ENCODE data around the gene CNBD2. TPM values are rescaled to one million over a fixed set of nuclear protein-coding genes. Genes with fewer than 3 reads are reported as not detected.

Gene CNBD2
- total RNA-seq, 1 experiment from 2014 or later, result 5.0 TPM

- Mint-ChIP-seq H3K4me1 (ENCODE audit: low read depth, unreplicated experiment) (peaks cover 6% of the 10 kb centered on the region), H3K4me3 (ENCODE audit: low read depth, unreplicated experiment) (no peak overlapping the region), H3K27ac (ENCODE audit: unreplicated experiment) (no peak overlapping the region), H3K9me3 (ENCODE audit: low read depth, unreplicated experiment) (no peaks in the 10 kb centered on the region), H3K36me3 (ENCODE audit: insufficient read depth, unreplicated experiment) (no peaks in the 10 kb centered on the region), H3K27me3 (ENCODE audit: unreplicated experiment) (no peaks in the 10 kb centered on the region)
- no peak for DNase-seq
- intact Hi-C loops (cut with micrococcal nuclease; ENCODE audit: unreplicated experiment), result no loop called here
- BruUV-seq (replicated peaks), result no TSS peak
- TF ChIP-seq, protein P1, sequence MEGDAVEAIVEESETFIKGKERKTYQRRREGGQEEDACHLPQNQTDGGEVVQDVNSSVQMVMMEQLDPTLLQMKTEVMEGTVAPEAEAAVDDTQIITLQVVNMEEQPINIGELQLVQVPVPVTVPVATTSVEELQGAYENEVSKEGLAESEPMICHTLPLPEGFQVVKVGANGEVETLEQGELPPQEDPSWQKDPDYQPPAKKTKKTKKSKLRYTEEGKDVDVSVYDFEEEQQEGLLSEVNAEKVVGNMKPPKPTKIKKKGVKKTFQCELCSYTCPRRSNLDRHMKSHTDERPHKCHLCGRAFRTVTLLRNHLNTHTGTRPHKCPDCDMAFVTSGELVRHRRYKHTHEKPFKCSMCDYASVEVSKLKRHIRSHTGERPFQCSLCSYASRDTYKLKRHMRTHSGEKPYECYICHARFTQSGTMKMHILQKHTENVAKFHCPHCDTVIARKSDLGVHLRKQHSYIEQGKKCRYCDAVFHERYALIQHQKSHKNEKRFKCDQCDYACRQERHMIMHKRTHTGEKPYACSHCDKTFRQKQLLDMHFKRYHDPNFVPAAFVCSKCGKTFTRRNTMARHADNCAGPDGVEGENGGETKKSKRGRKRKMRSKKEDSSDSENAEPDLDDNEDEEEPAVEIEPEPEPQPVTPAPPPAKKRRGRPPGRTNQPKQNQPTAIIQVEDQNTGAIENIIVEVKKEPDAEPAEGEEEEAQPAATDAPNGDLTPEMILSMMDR (IDR thresholded peaks at IDR 0.05; ENCODE audit: unreplicated experiment), result no peak
- CTCF ChIA-PET, result interaction anchor here (0.7 kb wide), 1 partner anchor 170 kb away, joined by 3 read pairs; no protein-coding TSS in a partner anchor
These were observed 5.9 kb downstream of the CNBD2 start for GRCh38 chr20:35974256-35974655.

DNA sequence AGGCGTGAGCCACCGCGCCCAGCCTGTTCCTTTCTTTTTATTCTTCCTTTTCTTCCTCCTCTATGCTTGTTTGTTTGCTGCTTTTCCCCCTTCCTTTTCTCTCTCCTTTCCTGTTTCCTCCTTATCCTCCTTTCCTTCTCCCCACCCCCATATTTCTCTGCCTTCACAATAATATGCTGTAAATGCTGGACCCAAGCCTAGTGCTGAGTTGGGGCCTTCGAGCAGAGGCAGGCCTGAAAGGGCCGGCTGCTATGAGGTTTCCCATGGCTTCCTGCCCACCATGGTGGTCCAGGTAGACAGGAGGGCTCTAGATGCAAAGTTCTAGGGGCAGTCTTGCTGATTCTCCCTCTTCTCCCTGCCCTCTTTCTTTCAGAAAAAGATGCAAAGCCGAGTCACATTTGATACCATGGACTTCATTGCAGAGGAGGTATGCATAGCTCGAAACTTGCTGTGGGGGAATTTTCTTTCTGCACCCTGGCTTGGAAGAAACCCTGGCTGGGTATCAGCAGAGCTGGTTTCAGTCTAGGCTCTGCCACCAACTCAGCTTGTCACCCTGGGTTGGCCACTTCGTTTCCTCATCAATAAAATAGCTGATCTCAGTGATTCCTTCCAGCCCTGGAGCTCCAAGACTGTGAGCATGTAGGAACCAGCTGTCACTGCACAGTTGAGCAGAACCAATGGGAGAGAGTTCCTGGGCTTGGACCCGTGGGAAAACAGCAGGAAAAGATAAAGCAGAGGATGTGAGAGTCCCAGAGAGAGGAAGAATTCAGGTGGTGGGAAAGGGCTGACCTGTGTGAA is 7.4 kb downstream of the CNBD2 start:
- Mint-ChIP-seq H3K4me1 (ENCODE audit: low read depth, unreplicated experiment) (no peaks in the 10 kb centered on the region), H3K27me3 (ENCODE audit: unreplicated experiment) (no peaks in the 10 kb centered on the region), H3K36me3 (ENCODE audit: insufficient read depth, unreplicated experiment) (no peaks in the 10 kb centered on the region), H3K9me3 (ENCODE audit: low read depth, unreplicated experiment) (no peaks in the 10 kb centered on the region), H3K4me3 (ENCODE audit: low read depth, unreplicated experiment) (no peak overlapping the region), H3K27ac (ENCODE audit: unreplicated experiment) (no peak overlapping the region)
- TF ChIP-seq, protein P1 (IDR thresholded peaks at IDR 0.05; ENCODE audit: unreplicated experiment), result no peak
- BruUV-seq (replicated peaks), result no TSS peak
- CTCF ChIA-PET, result interaction anchor here (0.6 to 2.3 kb wide), 4 partner anchors 17 to 270 kb away, joined by 4 to 6 read pairs (median 4); no protein-coding TSS in a partner anchor
- intact Hi-C loops (cut with micrococcal nuclease; ENCODE audit: unreplicated experiment), result no loop called here
- no peak for DNase-seq

DNA sequence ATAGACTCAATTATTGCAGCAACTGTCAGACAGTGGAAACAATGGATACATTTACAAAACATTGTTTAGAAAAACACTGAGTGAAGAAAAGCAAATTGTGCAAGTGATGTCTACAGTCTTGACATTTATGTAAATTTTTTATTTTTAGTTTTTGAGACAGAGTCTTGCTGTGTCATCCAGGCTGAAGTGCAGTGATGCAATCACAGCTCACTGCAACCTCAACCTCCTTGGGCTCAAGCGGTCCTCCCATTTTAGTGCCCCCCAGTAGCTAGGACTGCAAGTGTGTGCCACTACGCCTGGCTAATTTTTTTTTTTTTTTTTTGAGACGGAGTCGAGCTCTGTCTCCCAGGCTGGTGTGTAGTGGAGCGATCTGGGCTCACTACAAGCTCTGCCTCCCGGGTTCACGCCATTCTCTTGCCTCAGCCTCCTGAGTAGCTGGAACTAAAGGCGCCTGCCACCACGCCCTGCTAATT is 9.7 kb downstream of the CNBD2 start:
- BruUV-seq (replicated peaks), result no TSS peak
- Mint-ChIP-seq H3K9me3 (ENCODE audit: low read depth, unreplicated experiment) (no peaks in the 10 kb centered on the region), H3K4me1 (ENCODE audit: low read depth, unreplicated experiment) (no peaks in the 10 kb centered on the region), H3K27ac (ENCODE audit: unreplicated experiment) (no peak overlapping the region), H3K27me3 (ENCODE audit: unreplicated experiment) (peaks cover 10% of the 10 kb centered on the region), H3K36me3 (ENCODE audit: insufficient read depth, unreplicated experiment) (no peaks in the 10 kb centered on the region), H3K4me3 (ENCODE audit: low read depth, unreplicated experiment) (no peak overlapping the region)
- intact Hi-C loops (cut with micrococcal nuclease; ENCODE audit: unreplicated experiment), result no loop called here
- CTCF ChIA-PET, result interaction anchor here (0.7 kb wide), 1 partner anchor 14 kb away, joined by 3 read pairs; no protein-coding TSS in a partner anchor
- no peak for DNase-seq
- TF ChIP-seq, protein P1 (IDR thresholded peaks at IDR 0.05; ENCODE audit: unreplicated experiment), result no peak

GRCh38 chr20:35979544-35979943 is 11.2 kb downstream of the CNBD2 start:
- BruUV-seq (replicated peaks), result no TSS peak
- Mint-ChIP-seq H3K36me3 (ENCODE audit: insufficient read depth, unreplicated experiment) (no peaks in the 10 kb centered on the region), H3K27ac (ENCODE audit: unreplicated experiment) (no peak overlapping the region), H3K4me3 (ENCODE audit: low read depth, unreplicated experiment) (no peak overlapping the region), H3K9me3 (ENCODE audit: low read depth, unreplicated experiment) (no peaks in the 10 kb centered on the region), H3K27me3 (ENCODE audit: unreplicated experiment) (peaks cover 10% of the 10 kb centered on the region), H3K4me1 (ENCODE audit: low read depth, unreplicated experiment) (no peaks in the 10 kb centered on the region)
- no peak for DNase-seq
- CTCF ChIA-PET, result interaction anchor here (0.5 to 1.4 kb wide), 5 partner anchors 8 to 159 kb away, joined by 3 to 4 read pairs (median 3); partner anchors contain the start of gene SCAND1
- TF ChIP-seq, protein P1 (IDR thresholded peaks at IDR 0.05; ENCODE audit: unreplicated experiment), result no peak
- intact Hi-C loops (cut with micrococcal nuclease; ENCODE audit: unreplicated experiment), result no loop called here
